Colonic mucosa (tissue), 4 donors: Measurements from ENCODE around the gene PLEKHA1. TPM values are rescaled to one million over a fixed set of nuclear protein-coding genes. Genes with fewer than 3 reads are reported as not detected.

Source experiments
- DNase-seq: peaks from one replicate; pipeline ENCODE4 v3.0.0-alpha.2; 2020
- H3K27ac ChIP-seq: fragments of 200-600 bp; one replicate; pipeline ENCODE4 v1.8.0; 2021
- H3K27me3 ChIP-seq: fragments of 200-600 bp; one replicate; pipeline ENCODE4 v1.8.0; 2021
- H3K36me3 ChIP-seq: fragments of 200-600 bp; one replicate; pipeline ENCODE4 v1.8.0; 2021
- H3K4me1 ChIP-seq: fragments of 200-600 bp; one replicate; pipeline ENCODE4 v1.8.0; 2021; ENCODE audit warnings: mild to moderate bottlenecking
- H3K4me3 ChIP-seq: fragments of 200-600 bp; one replicate; pipeline ENCODE4 v1.8.0; 2021
- H3K9ac ChIP-seq, 2 donors: one replicate each; pipeline ENCODE4 v1.7.0; 2013; ENCODE audit warnings: control low read depth in 2 of 2, low read depth in 2 of 2, low read length in 2 of 2
- H3K9me3 ChIP-seq: fragments of 200-600 bp; one replicate; pipeline ENCODE4 v1.8.0; 2021
- CTCF ChIP-seq: fragments of 200-600 bp; IDR thresholded peaks from one replicate; pipeline ENCODE4 v1.8.0; 2022; ENCODE audit warnings: antibody characterized with exemption, mild to moderate bottlenecking
- intact Hi-C: fragments of 100-400 bp; cut with DNase I; formaldehyde crosslinking; loops from one replicate; pipeline ENCODE4 v1.14.1; 2022
- total RNA-seq, 2 donors: library from RNA; stranded (reverse); fragmentation: NEBNext Ultra II Directional in 1 of 2; extraction: Animal tissue kit (Norgen Biotek cat#: 25700) in 1 of 2; gene quantifications; one replicate each; pipeline ENCODE4 v1.2.1, GENCODE V29; 2021
- donor health status: healthy.
- donor health status: DM: no; HTN: no; CAD: no.
- donor health status: DM: no; HTN: no; CAD: no.

Gene PLEKHA1
- total RNA-seq, 2 donors from 2014 or later = 34.8 to 55.6 TPM

GRCh38 chr10:122362031-122362592, 12.4 kb upstream of the PLEKHA1 start:
- Histone ChIP-seq H3K4me1 (no peaks in the 10 kb centered on the region), H3K27ac (no peak overlapping the region), H3K9me3 (no peaks in the 10 kb centered on the region), H3K36me3 (no peaks in the 10 kb centered on the region), H3K27me3 (peaks cover 2% of the 10 kb centered on the region), H3K4me3 (no peak overlapping the region), H3K9ac (no peak overlapping the region)
- intact Hi-C loops = no loop called here
- TF ChIP-seq CTCF = no peak
- DNase-seq = no peak

GRCh38 chr10:122362621-122363020, 11.9 kb upstream of the PLEKHA1 start:
- intact Hi-C loops = no loop called here
- H3K9ac ChIP-seq = no peak overlapping the region

GRCh38 chr10:122363311-122363710, 11.2 kb upstream of the PLEKHA1 start:
- no peak for TF ChIP-seq CTCF
- Histone ChIP-seq H3K27me3 (peaks cover 5% of the 10 kb centered on the region), H3K9ac (no peak overlapping the region), H3K36me3 (no peaks in the 10 kb centered on the region), H3K9me3 (no peaks in the 10 kb centered on the region), H3K27ac (no peak overlapping the region), H3K4me3 (no peak overlapping the region), H3K4me1 (no peaks in the 10 kb centered on the region)
- DNase-seq = no peak
- intact Hi-C loops = no loop called here

More at GRCh38 chr10:122362621-122363020, 11.9 kb upstream of the PLEKHA1 start:
- no peaks in the 10 kb centered on the region for H3K9me3 ChIP-seq
- H3K4me3 ChIP-seq = no peak overlapping the region
- H3K36me3 ChIP-seq = no peaks in the 10 kb centered on the region
- no peak for DNase-seq
- no peak overlapping the region for H3K27ac ChIP-seq
- TF ChIP-seq CTCF = no peak
- H3K27me3 ChIP-seq = peaks cover 5% of the 10 kb centered on the region
- H3K4me1 ChIP-seq = no peaks in the 10 kb centered on the region

- Histone ChIP-seq H3K9me3 (no peaks in the 10 kb centered on the region), H3K27ac (no peak overlapping the region), H3K9ac (no peak overlapping the region), H3K4me3 (no peak overlapping the region), H3K27me3 (peaks cover 5% of the 10 kb centered on the region), H3K36me3 (no peaks in the 10 kb centered on the region), H3K4me1 (no peaks in the 10 kb centered on the region)
- intact Hi-C loops = no loop called here
- DNase-seq = no peak
- no peak for TF ChIP-seq CTCF
These were observed 10.6 kb upstream of the PLEKHA1 start for GRCh38 chr10:122363722-122364463.

GRCh38 chr10:122368502-122369254, 5.8 kb upstream of the PLEKHA1 start:
- no peak for TF ChIP-seq CTCF
- no peak overlapping the region for H3K27ac ChIP-seq
- no peaks in the 10 kb centered on the region for H3K4me1 ChIP-seq
- intact Hi-C loops = no loop called here
- no peaks in the 10 kb centered on the region for H3K36me3 ChIP-seq
- H3K27me3 ChIP-seq = peaks cover 5% of the 10 kb centered on the region
- H3K9me3 ChIP-seq = no peaks in the 10 kb centered on the region
- H3K4me3 ChIP-seq = no peak overlapping the region
- H3K9ac ChIP-seq = no peak overlapping the region
- peak; percentile 10 for DNase-seq
